Tibial nerve (tissue), 4 donors: ENCODE results near the gene PTPRG.

ENCODE experiments used
- CTCF ChIP-seq, 5 experiments: fragments of 200-600 bp in 3 of 5; fragments of 450-650 bp in 2 of 5; sonication (generic) in 3 of 5; IDR thresholded peaks; one replicate each; pipeline ENCODE4 v1.5.1; 2016 to 2019; ENCODE audit warnings: antibody characterized with exemption in 5 of 5, mild to moderate bottlenecking in 3 of 5, moderate library complexity in 2 of 5
- EP300 ChIP-seq, 2 donors: sonication (generic); formaldehyde crosslinking; IDR thresholded peaks; one replicate each; pipeline ENCODE4 v1.6.1; 2017; ENCODE audit warnings: antibody characterized with exemption in 2 of 2, mild to moderate bottlenecking in 1 of 2
- POLR2A ChIP-seq, 2 donors: fragments of 450-650 bp; IDR thresholded peaks; one replicate each; pipeline ENCODE4 v1.6.1; 2017; ENCODE audit warnings: antibody characterized with exemption in 2 of 2, mild to moderate bottlenecking in 2 of 2, moderate library complexity in 2 of 2

- TF ChIP-seq POLR2A (IDR thresholded peaks at IDR 0.05): no peak
- no peak for TF ChIP-seq EP300 (IDR thresholded peaks at IDR 0.05)
- TF ChIP-seq CTCF (IDR thresholded peaks at IDR 0.05): no peak
Measured at GRCh38 chr3:62114763-62115162, 553.4 kb downstream of the PTPRG start.
